ENCODE measurements around the gene PIGH.
A peak's percentile ranks its signal among the peaks of the same experiment; 100 is the strongest.

Gene PIGH

GRCh38 chr14:67576216-67576955 is 23.7 kb downstream of the PIGH start:
- Mint-ChIP-seq H3K36me3 (ENCODE audit: low read depth) (peaks cover 3% of the 10 kb centered on the region), H3K4me1 (no peaks in the 10 kb centered on the region), H3K9me3 (no peaks in the 10 kb centered on the region), H3K27me3 (ENCODE audit: low read depth) (peaks cover 3% of the 10 kb centered on the region), H3K4me3 (no peak overlapping the region), H3K27ac (peak overlapping the region; percentile 81 to 94 (median 83))
- no peak for TF ChIP-seq CTCF (IDR thresholded peaks at IDR 0.05; ENCODE audit: unreplicated experiment in 3 of 3)

- TF ChIP-seq CTCF (IDR thresholded peaks at IDR 0.05; ENCODE audit: unreplicated experiment in 3 of 3): no peak
- Mint-ChIP-seq H3K36me3 (ENCODE audit: low read depth) (peaks cover 3% of the 10 kb centered on the region), H3K9me3 (no peaks in the 10 kb centered on the region), H3K4me3 (no peak overlapping the region), H3K27ac (peak overlapping the region; percentile 61 to 94 (median 83)), H3K27me3 (ENCODE audit: low read depth) (peaks cover 3% of the 10 kb centered on the region), H3K4me1 (no peaks in the 10 kb centered on the region)
Measured at GRCh38 chr14:67575684-67576083, 24.4 kb downstream of the PIGH start.

GRCh38 chr14:67574806-67575205 is 25.3 kb downstream of the PIGH start:
- Mint-ChIP-seq H3K4me3 (no peak overlapping the region), H3K27me3 (ENCODE audit: low read depth) (peaks cover 3% of the 10 kb centered on the region), H3K36me3 (ENCODE audit: low read depth) (peaks cover 3% of the 10 kb centered on the region), H3K4me1 (no peaks in the 10 kb centered on the region), H3K9me3 (no peaks in the 10 kb centered on the region), H3K27ac (no peak overlapping the region)
- no peak for TF ChIP-seq CTCF (IDR thresholded peaks at IDR 0.05; ENCODE audit: unreplicated experiment in 3 of 3)

GRCh38 chr14:67574156-67574555 is 25.9 kb downstream of the PIGH start:
- no peaks in the 10 kb centered on the region for H3K4me1 Mint-ChIP-seq
- H3K4me3 Mint-ChIP-seq: no peak overlapping the region
- no peaks in the 10 kb centered on the region for H3K9me3 Mint-ChIP-seq
- no peak for TF ChIP-seq CTCF (IDR thresholded peaks at IDR 0.05; ENCODE audit: unreplicated experiment in 3 of 3)
- H3K36me3 Mint-ChIP-seq (ENCODE audit: low read depth): no peaks in the 10 kb centered on the region
- peaks cover 2% of the 10 kb centered on the region for H3K27me3 Mint-ChIP-seq (ENCODE audit: low read depth)
- no peak overlapping the region for H3K27ac Mint-ChIP-seq

GRCh38 chr14:67573228-67574010 is 26.6 kb downstream of the PIGH start:
- no peaks in the 10 kb centered on the region for H3K4me1 Mint-ChIP-seq
- H3K4me3 Mint-ChIP-seq: no peak overlapping the region
- no peaks in the 10 kb centered on the region for H3K27me3 Mint-ChIP-seq (ENCODE audit: low read depth)
- H3K27ac Mint-ChIP-seq: no peak overlapping the region
- H3K9me3 Mint-ChIP-seq: no peaks in the 10 kb centered on the region
- TF ChIP-seq CTCF (IDR thresholded peaks at IDR 0.05; ENCODE audit: unreplicated experiment in 3 of 3): no peak
- H3K36me3 Mint-ChIP-seq (ENCODE audit: low read depth): no peaks in the 10 kb centered on the region

All from nephron (organoid).